ENCODE results near the gene ABCC3. TPM values are rescaled to one million over a fixed set of nuclear protein-coding genes. Genes with fewer than 3 reads are reported as not detected.

ABCC3 gene
- total and polyA plus RNA-seq, 9 of the 15 experiments (the other 6 are each of a cell fraction or from before 2014, with no cell fraction given), result 0.03 to 1.6 (median 0.42) TPM; not detected in 5

- no peak for TF ChIP-seq ZBTB26 (CRISPR knock-in tag; IDR thresholded peaks at IDR 0.05)
- TF ChIP-seq PKNOX1 (IDR thresholded peaks at IDR 0.05), result peak; percentile 96
- TF ChIP-seq SIRT6 (IDR thresholded peaks at IDR 0.05; ENCODE audit: low read depth, low read length), result no peak
- no peak for TF ChIP-seq MEF2A (IDR thresholded peaks at IDR 0.05; ENCODE audit: control insufficient read depth, low read depth, low read length)
- 0 out of 2 replicates have a peak, but pooled peaks have one; percentile 28 for TF ChIP-seq MECOM (CRISPR knock-in tag; IDR thresholded peaks at IDR 0.05)
- no peak for TF ChIP-seq HNRNPH1 (optimal IDR thresholded peaks at IDR 0.05; ENCODE audit: low read depth, low read length)
- no peak for TF ChIP-seq KLF16 (IDR thresholded peaks at IDR 0.05)
- peak in 1 of 3 experiments; percentile 64 for TF ChIP-seq YY1 (IDR thresholded peaks at IDR 0.05; ENCODE audit: borderline replicate concordance in 1 of 3, control insufficient read depth in 1 of 3, extremely low read depth in 1 of 3, insufficient read depth in 3 of 3, insufficient read length in 1 of 3, insufficient replicate concordance in 2 of 3, low read depth in 1 of 3, low read length in 2 of 3)
- peak; percentile 26; the same call in 1 of the 2 replicates for TF ChIP-seq DNMT1 (IDR thresholded peaks at IDR 0.05)
- peak; percentile 68; the same call in 1 of the 2 replicates for TF ChIP-seq MTA1 (IDR thresholded peaks at IDR 0.05; ENCODE audit: borderline replicate concordance)
- no peak for TF ChIP-seq TSHZ1 (CRISPR knock-in tag; IDR thresholded peaks at IDR 0.05)
- peak; percentile 62; the same call in 1 of the 2 replicates for TF ChIP-seq ZNF449 (CRISPR knock-in tag; IDR thresholded peaks at IDR 0.05)
- peak; percentile 49; the same call in 1 of the 2 replicates for TF ChIP-seq NCOA1 (IDR thresholded peaks at IDR 0.05; ENCODE audit: low read depth)
- TF ChIP-seq BDP1 (IDR thresholded peaks at IDR 0.05; ENCODE audit: insufficient read depth, insufficient read length), result no peak
- peak; percentile 94 for TF ChIP-seq SMARCA4 (IDR thresholded peaks at IDR 0.05)
- no peak for TF ChIP-seq MCM3 (IDR thresholded peaks at IDR 0.05)
- TF ChIP-seq HINFP (tag; conservative IDR thresholded peaks at IDR 0.05; ENCODE audit: low read depth), result peak; percentile 50; the same call in 1 of the 2 replicates
- TF ChIP-seq CBX2 (IDR thresholded peaks at IDR 0.05; ENCODE audit: insufficient read depth, low read length, poor library complexity, severe bottlenecking), result no peak
Measured at GRCh38 chr17:50661795-50662391, 27.2 kb downstream of the ABCC3 start (continued).
